ENCODE measurements around the gene PTPRT.

DNA sequence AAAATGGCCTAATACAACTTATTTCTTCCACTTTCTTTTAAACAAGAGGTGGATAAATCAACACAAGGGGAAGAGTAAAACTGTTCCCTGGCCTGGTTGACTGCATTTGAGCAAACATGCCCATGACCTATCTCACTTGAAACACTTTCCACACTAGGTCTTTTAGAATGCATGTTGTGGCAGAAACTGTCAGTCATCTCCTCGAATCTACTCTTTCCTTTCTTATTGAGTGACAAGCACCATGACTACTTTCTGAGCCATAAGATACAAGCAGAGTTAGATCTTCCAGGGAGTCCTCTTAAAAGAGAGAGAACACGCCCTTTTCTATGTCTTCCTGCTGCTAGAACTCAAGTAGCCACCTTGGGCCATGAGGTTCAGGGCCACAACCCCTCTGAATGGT is 66.5 kb downstream of the PTPRT start:
- TF ChIP-seq, protein P1, sequence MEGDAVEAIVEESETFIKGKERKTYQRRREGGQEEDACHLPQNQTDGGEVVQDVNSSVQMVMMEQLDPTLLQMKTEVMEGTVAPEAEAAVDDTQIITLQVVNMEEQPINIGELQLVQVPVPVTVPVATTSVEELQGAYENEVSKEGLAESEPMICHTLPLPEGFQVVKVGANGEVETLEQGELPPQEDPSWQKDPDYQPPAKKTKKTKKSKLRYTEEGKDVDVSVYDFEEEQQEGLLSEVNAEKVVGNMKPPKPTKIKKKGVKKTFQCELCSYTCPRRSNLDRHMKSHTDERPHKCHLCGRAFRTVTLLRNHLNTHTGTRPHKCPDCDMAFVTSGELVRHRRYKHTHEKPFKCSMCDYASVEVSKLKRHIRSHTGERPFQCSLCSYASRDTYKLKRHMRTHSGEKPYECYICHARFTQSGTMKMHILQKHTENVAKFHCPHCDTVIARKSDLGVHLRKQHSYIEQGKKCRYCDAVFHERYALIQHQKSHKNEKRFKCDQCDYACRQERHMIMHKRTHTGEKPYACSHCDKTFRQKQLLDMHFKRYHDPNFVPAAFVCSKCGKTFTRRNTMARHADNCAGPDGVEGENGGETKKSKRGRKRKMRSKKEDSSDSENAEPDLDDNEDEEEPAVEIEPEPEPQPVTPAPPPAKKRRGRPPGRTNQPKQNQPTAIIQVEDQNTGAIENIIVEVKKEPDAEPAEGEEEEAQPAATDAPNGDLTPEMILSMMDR (IDR thresholded peaks at IDR 0.05 in 2 of 3, conservative IDR thresholded peaks at IDR 0.05 in 1 of 3; ENCODE audit: borderline replicate concordance in 1 of 3, insufficient read depth in 1 of 3, low read depth in 2 of 3, low read length in 2 of 3), result no peak
- no peak for TF ChIP-seq POLR2AphosphoS5 (IDR thresholded peaks at IDR 0.05; ENCODE audit: low read depth, low read length)
- TF ChIP-seq EZH2 (IDR thresholded peaks at IDR 0.05), result no peak
- TF ChIP-seq, protein P2, sequence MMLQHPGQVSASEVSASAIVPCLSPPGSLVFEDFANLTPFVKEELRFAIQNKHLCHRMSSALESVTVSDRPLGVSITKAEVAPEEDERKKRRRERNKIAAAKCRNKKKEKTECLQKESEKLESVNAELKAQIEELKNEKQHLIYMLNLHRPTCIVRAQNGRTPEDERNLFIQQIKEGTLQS (IDR thresholded peaks at IDR 0.05), result no peak
- TF ChIP-seq POLR2A (IDR thresholded peaks at IDR 0.05; ENCODE audit: borderline replicate concordance, extremely low read depth, insufficient read depth, insufficient read length), result no peak
- TF ChIP-seq TCF7L2 (IDR thresholded peaks at IDR 0.05; ENCODE audit: borderline replicate concordance, extremely low read depth, insufficient read depth, insufficient read length), result no peak
- no peak for TF ChIP-seq RAD21 (IDR thresholded peaks at IDR 0.05; ENCODE audit: low read depth)
- no peak for TF ChIP-seq SIN3A (IDR thresholded peaks at IDR 0.05; ENCODE audit: low read depth)
- no peak for TF ChIP-seq SP1 (IDR thresholded peaks at IDR 0.05; ENCODE audit: low read depth)
- no peak for TF ChIP-seq YY1 (IDR thresholded peaks at IDR 0.05; ENCODE audit: extremely low read depth, insufficient replicate concordance, low read depth, low read length)

Data from HCT116 (cell line).